ENCODE data around the gene TMEM213. TPM values are rescaled to one million over a fixed set of nuclear protein-coding genes. Genes with fewer than 3 reads are reported as not detected.

Gene TMEM213
- total RNA-seq, 1 donor from 2014 or later: not detected

- no peaks in the 10 kb centered on the region for H3K9me3 Mint-ChIP-seq (ENCODE audit: unreplicated experiment)
- DNase-seq (ENCODE audit: low read depth) (peak; percentile 98), FAIRE-seq (peak; percentile 73)
- Histone ChIP-seq H2AFZ (ENCODE audit: low read depth, low read length) (no peak overlapping the region), H3K4me1 (ENCODE audit: insufficient read depth, low read length) (peaks cover 27% of the 10 kb centered on the region), H3K79me2 (ENCODE audit: insufficient read depth, low read length) (no peaks in the 10 kb centered on the region), H3K27me3 (ENCODE audit: insufficient read depth, low read length) (no peaks in the 10 kb centered on the region), H3K4me3 (ENCODE audit: insufficient read depth, low read depth, low read length) (no peak overlapping the region), H4K20me1 (ENCODE audit: insufficient read depth, low read length) (no peaks in the 10 kb centered on the region), H3K36me3 (ENCODE audit: insufficient read depth, low read length) (no peaks in the 10 kb centered on the region), H3K27ac (ENCODE audit: low read depth, low read length) (peak overlapping the region; percentile 69), H3K4me2 (ENCODE audit: low read length) (peak overlapping the region; percentile 25), H3K9me3 (ENCODE audit: insufficient read depth, low read depth, low read length) (no peaks in the 10 kb centered on the region), H3K9ac (ENCODE audit: low read length) (no peak overlapping the region)
- H3K4me1 Mint-ChIP-seq (ENCODE audit: low read depth, unreplicated experiment): peaks cover 36% of the 10 kb centered on the region
- peak overlapping the region; percentile 85 for H3K27ac Mint-ChIP-seq (ENCODE audit: unreplicated experiment)
- no peaks in the 10 kb centered on the region for H3K27me3 Mint-ChIP-seq (ENCODE audit: low read depth, unreplicated experiment)
- peaks cover 10% of the 10 kb centered on the region for H3K36me3 Mint-ChIP-seq (ENCODE audit: low read depth, unreplicated experiment)
- TF ChIP-seq EZH2 (IDR thresholded peaks at IDR 0.05; ENCODE audit: insufficient read depth, low read length) (no peak), CTCF (IDR thresholded peaks at IDR 0.05; ENCODE audit: insufficient read depth, low read depth, low read length) (no peak)
- no peak overlapping the region for H3K4me3 Mint-ChIP-seq (ENCODE audit: unreplicated experiment)
These were observed 78.0 kb downstream of the TMEM213 start for GRCh38 chr7:138875794-138876193.

GRCh38 chr7:138876326-138876725 lies 78.5 kb downstream of the TMEM213 start:
- no peaks in the 10 kb centered on the region for H3K27me3 Mint-ChIP-seq (ENCODE audit: low read depth, unreplicated experiment)
- no peaks in the 10 kb centered on the region for H3K79me2 ChIP-seq (ENCODE audit: insufficient read depth, low read length)
- H3K4me3 Mint-ChIP-seq (ENCODE audit: unreplicated experiment): no peak overlapping the region
- H3K27me3 ChIP-seq (ENCODE audit: insufficient read depth, low read length): no peaks in the 10 kb centered on the region
- H2AFZ ChIP-seq (ENCODE audit: low read depth, low read length): no peak overlapping the region
- H4K20me1 ChIP-seq (ENCODE audit: insufficient read depth, low read length): no peaks in the 10 kb centered on the region
- H3K27ac Mint-ChIP-seq (ENCODE audit: unreplicated experiment): peak overlapping the region; percentile 56
- peaks cover 33% of the 10 kb centered on the region for H3K4me1 ChIP-seq (ENCODE audit: insufficient read depth, low read length)
- H3K9ac ChIP-seq (ENCODE audit: low read length): no peak overlapping the region
- H3K4me3 ChIP-seq (ENCODE audit: insufficient read depth, low read depth, low read length): no peak overlapping the region
- H3K4me2 ChIP-seq (ENCODE audit: low read length): peak overlapping the region; percentile 41
- H3K36me3 Mint-ChIP-seq (ENCODE audit: low read depth, unreplicated experiment): peaks cover 10% of the 10 kb centered on the region
- peak overlapping the region; percentile 69 for H3K27ac ChIP-seq (ENCODE audit: low read depth, low read length)
- H3K36me3 ChIP-seq (ENCODE audit: insufficient read depth, low read length): no peaks in the 10 kb centered on the region
- H3K4me1 Mint-ChIP-seq (ENCODE audit: low read depth, unreplicated experiment): peaks cover 36% of the 10 kb centered on the region
- H3K9me3 ChIP-seq (ENCODE audit: insufficient read depth, low read depth, low read length): no peaks in the 10 kb centered on the region
- TF ChIP-seq CTCF (IDR thresholded peaks at IDR 0.05; ENCODE audit: insufficient read depth, low read depth, low read length) (no peak), EZH2 (IDR thresholded peaks at IDR 0.05; ENCODE audit: insufficient read depth, low read length) (no peak)
- no peak for FAIRE-seq
- no peaks in the 10 kb centered on the region for H3K9me3 Mint-ChIP-seq (ENCODE audit: unreplicated experiment)
- DNase-seq (ENCODE audit: low read depth): peak; percentile 41

- peaks cover 28% of the 10 kb centered on the region for H3K4me1 ChIP-seq (ENCODE audit: insufficient read depth, low read length)
- Mint-ChIP-seq H3K36me3 (ENCODE audit: low read depth, unreplicated experiment) (peaks cover 11% of the 10 kb centered on the region), H3K4me1 (ENCODE audit: low read depth, unreplicated experiment) (peaks cover 32% of the 10 kb centered on the region), H3K9me3 (ENCODE audit: unreplicated experiment) (peaks cover 2% of the 10 kb centered on the region), H3K27ac (ENCODE audit: unreplicated experiment) (peak overlapping the region; percentile 10), H3K4me3 (ENCODE audit: unreplicated experiment) (no peak overlapping the region), H3K27me3 (ENCODE audit: low read depth, unreplicated experiment) (no peaks in the 10 kb centered on the region)
- H3K4me2 ChIP-seq (ENCODE audit: low read length): no peak overlapping the region
- H3K27ac ChIP-seq (ENCODE audit: low read depth, low read length): no peak overlapping the region
- H3K9me3 ChIP-seq (ENCODE audit: insufficient read depth, low read depth, low read length): no peaks in the 10 kb centered on the region
- FAIRE-seq: no peak
- no peak overlapping the region for H3K9ac ChIP-seq (ENCODE audit: low read length)
- no peak for TF ChIP-seq CTCF (IDR thresholded peaks at IDR 0.05; ENCODE audit: insufficient read depth, low read depth, low read length)
- no peak for TF ChIP-seq EZH2 (IDR thresholded peaks at IDR 0.05; ENCODE audit: insufficient read depth, low read length)
- H3K27me3 ChIP-seq (ENCODE audit: insufficient read depth, low read length): no peaks in the 10 kb centered on the region
- H3K79me2 ChIP-seq (ENCODE audit: insufficient read depth, low read length): no peaks in the 10 kb centered on the region
- no peak for DNase-seq (ENCODE audit: low read depth)
- H2AFZ ChIP-seq (ENCODE audit: low read depth, low read length): no peak overlapping the region
- H4K20me1 ChIP-seq (ENCODE audit: insufficient read depth, low read length): no peaks in the 10 kb centered on the region
- no peak overlapping the region for H3K4me3 ChIP-seq (ENCODE audit: insufficient read depth, low read depth, low read length)
- no peaks in the 10 kb centered on the region for H3K36me3 ChIP-seq (ENCODE audit: insufficient read depth, low read length)
These were observed 80.3 kb downstream of the TMEM213 start for GRCh38 chr7:138878051-138878450.
